Fibroblast of skin of abdomen (primary cell): ENCODE results near the gene UTP14C. TPM values are rescaled to one million over a fixed set of nuclear protein-coding genes. Genes with fewer than 3 reads are reported as not detected.
"Not testable (repeated sequence)": the region's sequence is repeated elsewhere in the genome, so short reads cannot be mapped to it uniquely, and the experiment has no call there.

Experiments used
- DNase-seq: peaks from one replicate; pipeline ENCODE4 v3.0.0-alpha.2; 2013
- polyA plus RNA-seq, 2 experiments: library from polyadenylated mRNA; unstranded; fragments of 120-200 nt; gene quantifications; one replicate each; pipeline ENCODE4 v1.2.1, GENCODE V29; 2013; ENCODE audit not compliant: insufficient read length in 2 of 2

Gene UTP14C
- polyA plus RNA-seq (2013, experiment 1 of 2; ENCODE audit: insufficient read length): 14.9 TPM
- polyA plus RNA-seq (2013, experiment 2 of 2; ENCODE audit: insufficient read length): 15.1 TPM

GRCh38 chr13:52024481-52024880 is at the start of gene UTP14C:
TSS of gene UTP14C (plus strand) at chr13:52024691. CDS start at chr13:52028805, 4,114 bp downstream.
- DNase-seq: no peak

GRCh38 chr13:51976423-51976822 is 48.1 kb upstream of the UTP14C start:
- DNase-seq: no peak

- DNase-seq: no peak
These were observed 47.6 kb upstream of the UTP14C start for GRCh38 chr13:51976890-51977289.

GRCh38 chr13:51977625-51978024 is 46.9 kb upstream of the UTP14C start:
- DNase-seq: no peak

- DNase-seq: no peak
These were observed 45.5 kb upstream of the UTP14C start for GRCh38 chr13:51978796-51979556.

- no peak for DNase-seq
These were observed 43.6 kb upstream of the UTP14C start for GRCh38 chr13:51980908-51981307.

- DNase-seq: no peak
These were observed 43.1 kb upstream of the UTP14C start for GRCh38 chr13:51981355-51981754.

GRCh38 chr13:51983292-51983691 is 41.2 kb upstream of the UTP14C start:
- DNase-seq: not testable (repeated sequence)

- not testable (repeated sequence) for DNase-seq
These were observed 39.6 kb upstream of the UTP14C start for GRCh38 chr13:51984904-51985303.

GRCh38 chr13:51988988-51989618 is 35.4 kb upstream of the UTP14C start:
- DNase-seq: no peak

GRCh38 chr13:51993713-51994112 is 30.8 kb upstream of the UTP14C start:
- no peak for DNase-seq

GRCh38 chr13:51995677-51996551 is 28.6 kb upstream of the UTP14C start:
- no peak for DNase-seq

GRCh38 chr13:51996641-51997040 is 27.9 kb upstream of the UTP14C start:
- DNase-seq: no peak

GRCh38 chr13:51997186-51997585 is 27.3 kb upstream of the UTP14C start:
- DNase-seq: no peak

GRCh38 chr13:51997641-51998330 is 26.7 kb upstream of the UTP14C start:
- no peak for DNase-seq

GRCh38 chr13:51998723-51999509 is 25.6 kb upstream of the UTP14C start:
- no peak for DNase-seq

GRCh38 chr13:51999510-51999911 is 25.0 kb upstream of the UTP14C start:
- no peak for DNase-seq

GRCh38 chr13:51999921-52000320 is 24.6 kb upstream of the UTP14C start:
- DNase-seq: no peak

GRCh38 chr13:52001120-52001731 is 23.3 kb upstream of the UTP14C start:
- DNase-seq: peak; percentile 24

- no peak for DNase-seq
These were observed 22.1 kb upstream of the UTP14C start for GRCh38 chr13:52002361-52002760.

- DNase-seq: no peak
These were observed 20.9 kb upstream of the UTP14C start for GRCh38 chr13:52003541-52003940.
